Nephron (organoid): Measurements from ENCODE around the gene PLCB1.
"Not testable (repeated sequence)": the region's sequence is repeated elsewhere in the genome, so short reads cannot be mapped to it uniquely, and the experiment has no call there.

Experiments used
- H3K27ac Mint-ChIP-seq, 3 experiments: 2 replicates each; pipeline ENCODE4 v1.8.0; 2020; ENCODE audit warnings: mixed read lengths in 3 of 3, mild to moderate bottlenecking in 2 of 3, moderate library complexity in 1 of 3
- H3K27me3 Mint-ChIP-seq: 2 replicates; pipeline ENCODE4 v1.8.0; 2021; ENCODE audit warnings: low read depth, mild to moderate bottlenecking, moderate library complexity, mixed read lengths
- H3K36me3 Mint-ChIP-seq: 2 replicates; pipeline ENCODE4 v1.8.0; 2020; ENCODE audit warnings: low read depth, mixed read lengths
- H3K4me1 Mint-ChIP-seq: 2 replicates; pipeline ENCODE4 v1.8.0; 2020; ENCODE audit warnings: mixed read lengths
- H3K4me3 Mint-ChIP-seq, 3 experiments: 2 replicates each; pipeline ENCODE4 v1.8.0; 2020; ENCODE audit warnings: mild to moderate bottlenecking in 3 of 3, mixed read lengths in 3 of 3, moderate library complexity in 2 of 3
- H3K9me3 Mint-ChIP-seq: 2 replicates; pipeline ENCODE4 v1.8.0; 2020; ENCODE audit warnings: mixed read lengths
- CTCF ChIP-seq, 3 experiments: fragments of 200-600 bp; sonication (generic); IDR thresholded peaks; one replicate each; pipeline ENCODE4 v1.5.0; 2021; ENCODE audit warnings: antibody characterized with exemption in 3 of 3; ENCODE audit not compliant: unreplicated experiment in 3 of 3

The PLCB1 gene

GRCh38 chr20:8844179-8844578, 712.1 kb downstream of the PLCB1 start:
- H3K27ac Mint-ChIP-seq = no peak overlapping the region

DNA sequence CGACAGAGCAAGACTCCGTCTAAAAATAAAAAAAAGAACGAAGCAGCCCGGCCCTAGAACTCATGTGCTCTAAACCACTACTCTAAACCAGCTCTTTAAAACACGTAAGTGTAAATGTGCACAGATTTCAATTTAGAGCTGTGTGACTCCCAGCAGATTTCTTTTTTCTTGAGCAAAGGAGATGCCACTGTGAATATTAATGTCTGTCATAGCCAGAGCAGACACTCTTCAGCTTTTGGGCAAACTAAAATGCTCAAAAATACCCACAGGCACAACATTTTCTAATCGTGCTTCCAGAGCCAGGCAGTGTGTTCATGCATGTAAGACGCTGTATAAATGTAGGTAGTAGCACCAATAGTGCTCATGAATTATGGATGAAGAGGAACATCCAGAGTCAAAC, 717.9 kb downstream of the PLCB1 start:
- Mint-ChIP-seq H3K27ac (peak overlapping the region in 1 of 3 experiments; percentile 52), H3K36me3 (peaks cover 3% of the 10 kb centered on the region), H3K4me3 (no peak overlapping the region), H3K9me3 (no peaks in the 10 kb centered on the region), H3K27me3 (peaks cover 3% of the 10 kb centered on the region), H3K4me1 (peaks cover 7% of the 10 kb centered on the region)
- no peak for TF ChIP-seq CTCF (IDR thresholded peaks at IDR 0.05; ENCODE audit: unreplicated experiment in 3 of 3)

More at GRCh38 chr20:8844179-8844578, 712.1 kb downstream of the PLCB1 start:
- H3K4me1 Mint-ChIP-seq = no peaks in the 10 kb centered on the region
- H3K4me3 Mint-ChIP-seq = no peak overlapping the region
- no peak for TF ChIP-seq CTCF (IDR thresholded peaks at IDR 0.05; ENCODE audit: unreplicated experiment in 3 of 3)
- H3K36me3 Mint-ChIP-seq = peaks cover 3% of the 10 kb centered on the region
- H3K27me3 Mint-ChIP-seq = peaks cover 3% of the 10 kb centered on the region
- no peaks in the 10 kb centered on the region for H3K9me3 Mint-ChIP-seq

DNA sequence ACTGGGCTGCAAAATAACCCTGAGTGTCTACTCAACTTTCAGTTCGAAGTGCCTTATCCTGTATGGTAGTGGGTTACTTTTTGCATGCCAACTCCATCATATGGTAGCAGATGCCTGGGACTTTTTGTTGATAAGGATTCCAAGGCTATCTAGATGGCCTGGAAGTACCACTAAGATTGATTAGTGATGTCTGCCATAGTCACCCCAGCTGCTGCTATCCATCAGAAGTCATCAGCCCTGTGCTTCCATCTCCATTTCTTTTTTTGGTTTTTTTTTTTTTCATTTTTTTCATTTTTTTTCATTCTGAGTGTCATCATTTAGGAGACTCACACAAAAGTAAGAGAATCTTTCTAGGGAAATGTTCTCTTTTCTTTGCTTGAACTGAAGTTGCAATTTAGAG, 719.4 kb downstream of the PLCB1 start:
- Mint-ChIP-seq H3K4me1 (peaks cover 18% of the 10 kb centered on the region), H3K36me3 (no peaks in the 10 kb centered on the region), H3K27me3 (peaks cover 7% of the 10 kb centered on the region), H3K27ac (no peak overlapping the region), H3K9me3 (no peaks in the 10 kb centered on the region), H3K4me3 (no peak overlapping the region)
- TF ChIP-seq CTCF (IDR thresholded peaks at IDR 0.05; ENCODE audit: unreplicated experiment in 3 of 3) = no peak

DNA sequence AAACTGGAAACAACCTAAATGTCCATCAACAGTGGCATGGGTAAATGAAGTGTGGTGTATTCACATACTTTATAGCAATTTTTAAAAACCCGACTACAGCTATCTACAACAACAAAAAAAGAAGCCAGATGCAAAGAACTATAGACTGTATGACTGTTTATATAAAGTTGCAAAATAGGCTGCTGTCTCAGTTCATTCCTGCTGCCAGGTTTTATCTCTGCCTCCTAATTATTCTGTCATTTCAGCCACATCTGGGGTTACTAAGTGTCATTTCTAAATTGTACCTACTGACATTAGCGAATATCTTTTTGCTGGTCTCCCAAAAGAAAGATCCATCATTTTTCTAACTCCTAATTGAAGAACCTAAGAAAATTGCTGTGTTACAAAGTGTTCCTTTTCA, 719.9 kb downstream of the PLCB1 start:
- not testable (repeated sequence) for H3K4me3 Mint-ChIP-seq, H3K27ac Mint-ChIP-seq, H3K27me3 Mint-ChIP-seq, H3K9me3 Mint-ChIP-seq, H3K36me3 Mint-ChIP-seq
- peaks cover 18% of the 10 kb centered on the region for H3K4me1 Mint-ChIP-seq

- H3K27me3 Mint-ChIP-seq, H3K4me3 Mint-ChIP-seq, H3K36me3 Mint-ChIP-seq, H3K9me3 Mint-ChIP-seq, H3K27ac Mint-ChIP-seq: not testable (repeated sequence)
- peaks cover 19% of the 10 kb centered on the region for H3K4me1 Mint-ChIP-seq
Observed at GRCh38 chr20:8853211-8853610, 721.1 kb downstream of the PLCB1 start.

GRCh38 chr20:8853805-8854338, 721.8 kb downstream of the PLCB1 start:
- H3K36me3 Mint-ChIP-seq = no peaks in the 10 kb centered on the region
- H3K4me1 Mint-ChIP-seq = peaks cover 22% of the 10 kb centered on the region
- H3K27ac Mint-ChIP-seq = no peak overlapping the region
- H3K4me3 Mint-ChIP-seq = no peak overlapping the region
- TF ChIP-seq CTCF (IDR thresholded peaks at IDR 0.05; ENCODE audit: unreplicated experiment in 3 of 3) = peak; percentile 88 to 90 (median 88)
- H3K27me3 Mint-ChIP-seq = peaks cover 4% of the 10 kb centered on the region
- H3K9me3 Mint-ChIP-seq = no peaks in the 10 kb centered on the region

GRCh38 chr20:8854571-8854970, 722.5 kb downstream of the PLCB1 start:
- no peak for TF ChIP-seq CTCF (IDR thresholded peaks at IDR 0.05; ENCODE audit: unreplicated experiment in 3 of 3)
- peaks cover 4% of the 10 kb centered on the region for H3K27me3 Mint-ChIP-seq
- H3K4me1 Mint-ChIP-seq = peaks cover 22% of the 10 kb centered on the region
- H3K36me3 Mint-ChIP-seq = no peaks in the 10 kb centered on the region
- no peak overlapping the region for H3K27ac Mint-ChIP-seq
- H3K4me3 Mint-ChIP-seq = peak overlapping the region; percentile 12 to 53 (median 37)
- no peaks in the 10 kb centered on the region for H3K9me3 Mint-ChIP-seq
